DMS153 treated with DMSO at 0.1 percent for 48 hours (cell line): ENCODE data around the gene SYTL1.
A peak's percentile ranks its signal among the peaks of the same experiment; 100 is the strongest.

ENCODE experiments used
- DNase-seq: peaks from one replicate; lab custom pipeline; 2025; ENCODE audit not compliant: unreplicated experiment; lab: John Stamatoyannopoulos, UW

Gene SYTL1

DNA sequence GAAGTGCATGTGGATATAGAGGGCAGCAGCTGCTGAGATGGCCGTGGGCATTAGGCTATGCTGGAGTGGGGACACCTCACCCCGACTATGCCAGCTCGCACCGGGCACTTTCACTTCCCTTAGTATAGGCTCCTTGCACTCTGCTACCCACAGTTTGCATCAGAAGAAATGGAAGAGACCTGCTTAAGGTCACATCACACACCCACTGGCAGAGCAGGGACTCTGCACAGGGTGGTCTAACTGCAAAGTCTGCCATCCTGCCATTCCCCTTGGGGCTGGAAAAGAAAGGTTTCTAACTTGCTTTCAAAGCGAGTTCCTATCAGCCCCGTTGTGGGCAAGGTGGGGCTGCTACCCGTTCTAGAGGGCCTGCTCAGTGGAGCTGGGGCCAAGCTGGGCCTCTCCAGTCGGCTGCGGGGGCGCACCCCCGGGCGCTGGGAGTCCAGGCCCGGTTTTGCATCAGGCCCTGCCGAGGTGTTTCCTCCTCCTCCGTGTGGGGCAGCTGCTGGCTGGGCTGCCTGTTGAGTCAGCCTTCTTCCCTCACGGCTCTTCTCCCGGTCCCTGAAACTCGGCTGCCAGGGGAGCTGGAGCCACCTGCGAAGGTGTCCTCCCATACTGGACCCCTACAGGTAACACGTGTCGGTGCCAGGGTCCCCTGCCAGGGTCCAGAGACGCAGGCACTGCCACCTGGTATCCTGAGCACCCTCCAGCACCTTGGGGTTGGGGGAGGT is at the start of gene SYTL1:
SYTL1 (plus strand) TSS at position 498 of the 728 bp plus-strand sequence. CDS start 3,313 bp downstream, outside the sequence.
- peak; percentile 62 for DNase-seq

GRCh38 chr1:27292106-27292505 is 49.7 kb upstream of the SYTL1 start:
- DNase-seq = no peak

DNA sequence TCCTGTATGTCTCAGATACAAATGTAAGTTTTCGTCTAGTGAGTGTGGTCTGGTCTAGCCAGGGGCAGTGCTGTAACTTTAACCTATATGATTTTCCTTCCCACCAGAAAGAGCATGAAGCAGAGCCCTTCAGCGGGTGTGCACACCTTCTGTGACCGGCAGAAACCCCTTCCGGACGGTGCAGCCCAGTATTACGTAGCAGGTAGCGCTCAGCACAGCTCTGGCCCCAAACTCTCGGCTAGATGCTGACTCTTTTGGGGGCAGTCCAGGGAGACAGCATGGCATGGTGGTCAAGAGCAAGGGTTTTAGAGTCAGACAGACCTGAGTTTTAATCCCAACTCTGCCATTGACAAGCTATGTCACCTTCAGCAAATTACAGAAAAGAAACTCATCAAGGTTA is 47.9 kb upstream of the SYTL1 start:
- DNase-seq = no peak

DNA sequence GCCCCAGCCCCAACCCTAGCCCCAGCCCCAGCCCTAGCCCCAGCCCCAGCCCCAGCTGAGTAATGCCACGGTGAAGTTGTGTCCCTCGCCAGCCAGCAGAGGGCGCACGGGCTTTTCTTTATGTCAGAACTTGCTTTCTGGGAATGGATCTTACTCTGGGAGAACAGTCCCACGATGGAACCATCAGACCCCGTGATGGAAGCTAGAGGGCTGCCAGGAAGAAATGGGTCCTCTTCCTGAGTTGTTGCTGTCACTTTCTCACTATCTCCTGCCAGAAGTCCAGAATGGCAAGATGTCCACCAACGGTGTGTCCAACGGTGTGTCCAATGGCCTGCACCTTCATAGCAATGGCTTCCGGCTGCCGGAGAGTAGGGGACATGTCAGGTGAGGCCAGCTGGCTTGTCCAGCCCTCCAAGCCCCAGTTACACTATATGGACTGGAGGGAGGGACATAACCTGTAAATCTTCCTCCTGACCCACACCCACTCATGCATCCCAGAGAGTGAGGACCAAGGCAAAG is 45.0 kb upstream of the SYTL1 start:
- peak; percentile 49 for DNase-seq

- DNase-seq = no peak
These were observed 43.9 kb upstream of the SYTL1 start for GRCh38 chr1:27297903-27298302.

DNA sequence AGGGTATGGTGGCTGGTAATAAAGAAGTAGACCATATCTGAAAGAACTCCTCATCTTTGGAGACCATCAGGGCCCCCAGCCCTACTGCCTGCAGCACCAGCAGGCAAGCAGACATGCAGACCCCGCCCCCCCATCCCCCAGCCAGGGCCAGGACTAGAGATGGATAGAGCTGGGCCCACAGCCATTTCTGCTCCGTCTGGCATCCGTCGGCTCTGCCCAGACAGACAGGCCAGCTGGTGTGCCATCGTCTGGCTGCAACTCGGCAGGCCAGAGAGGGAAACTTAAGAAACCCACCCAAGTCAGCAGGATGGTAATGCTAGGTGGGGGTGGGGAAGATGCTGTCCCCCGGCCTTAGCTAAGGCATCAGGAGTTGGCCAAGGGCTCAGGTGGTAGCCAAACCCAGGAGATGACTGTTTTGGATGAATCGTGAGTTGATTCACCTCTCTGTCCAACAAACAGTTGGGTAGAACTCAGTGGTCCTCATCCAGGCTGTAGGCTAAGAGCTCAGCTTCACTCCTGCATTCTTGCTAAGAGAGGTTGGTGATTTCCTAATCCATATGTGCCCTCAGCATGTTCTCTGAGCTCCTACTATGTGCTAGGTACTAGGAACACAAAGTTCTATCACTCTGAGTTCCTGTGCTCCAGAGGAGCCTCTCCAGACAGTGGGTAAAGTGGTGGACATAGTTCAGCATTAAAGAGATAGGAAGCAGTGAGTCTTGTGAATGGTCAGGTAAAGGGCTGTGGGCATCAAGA is 43.0 kb upstream of the SYTL1 start:
- no peak for DNase-seq

- DNase-seq = no peak
These were observed 42.2 kb upstream of the SYTL1 start for GRCh38 chr1:27299385-27300271.

DNA sequence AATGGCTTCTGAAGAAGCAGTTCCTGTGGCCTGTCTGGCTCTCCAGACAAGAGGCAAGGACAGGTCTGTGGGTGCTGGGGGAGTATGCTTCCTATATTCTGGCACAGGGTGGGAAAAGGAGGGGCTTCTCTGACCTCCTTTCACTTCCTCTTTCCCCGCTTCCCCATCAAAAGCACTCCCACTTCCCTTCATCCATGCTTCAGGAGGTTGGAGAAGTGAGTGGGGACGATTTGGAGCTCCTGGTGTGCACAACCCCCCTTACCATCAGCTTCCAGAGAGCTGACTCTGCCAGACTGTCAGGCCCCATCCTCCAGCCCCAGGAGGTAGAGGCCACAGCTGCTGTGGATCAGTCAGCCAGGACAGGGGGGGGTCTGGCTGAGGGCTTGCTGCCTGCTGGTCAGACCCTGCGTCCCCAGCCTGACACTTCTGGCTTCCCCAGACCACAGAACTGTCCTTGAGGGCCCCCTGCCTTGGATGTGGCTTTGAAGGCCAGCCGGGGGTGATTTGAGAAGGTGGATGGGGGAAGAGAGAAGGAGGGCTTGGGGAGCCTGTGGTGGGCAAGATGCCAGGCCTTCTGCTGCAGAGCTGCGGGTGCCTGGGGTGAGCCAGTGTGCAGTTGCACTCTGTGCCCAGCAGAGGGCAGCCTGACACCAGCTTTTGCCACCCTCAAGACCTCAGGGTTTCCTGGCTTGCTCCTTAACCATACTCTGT is 41.3 kb upstream of the SYTL1 start:
- peak; percentile 88 for DNase-seq

DNA sequence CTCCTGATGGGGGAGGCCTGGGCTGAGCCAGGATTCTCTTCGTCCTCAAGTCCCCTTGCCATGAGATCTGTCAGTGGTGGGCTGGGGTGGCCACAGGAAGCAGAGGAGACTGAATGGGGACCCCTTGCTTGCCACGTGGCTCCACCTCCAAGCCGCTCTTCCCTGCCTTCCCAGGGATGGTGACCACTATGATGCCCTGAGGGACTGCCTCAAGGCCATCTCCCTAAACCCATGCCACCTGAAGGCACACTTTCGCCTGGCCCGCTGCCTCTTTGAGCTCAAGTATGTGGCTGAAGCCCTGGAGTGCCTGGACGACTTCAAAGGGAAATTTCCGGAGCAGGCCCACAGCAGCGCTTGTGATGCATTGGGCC is 40.8 kb upstream of the SYTL1 start:
- no peak for DNase-seq

DNA sequence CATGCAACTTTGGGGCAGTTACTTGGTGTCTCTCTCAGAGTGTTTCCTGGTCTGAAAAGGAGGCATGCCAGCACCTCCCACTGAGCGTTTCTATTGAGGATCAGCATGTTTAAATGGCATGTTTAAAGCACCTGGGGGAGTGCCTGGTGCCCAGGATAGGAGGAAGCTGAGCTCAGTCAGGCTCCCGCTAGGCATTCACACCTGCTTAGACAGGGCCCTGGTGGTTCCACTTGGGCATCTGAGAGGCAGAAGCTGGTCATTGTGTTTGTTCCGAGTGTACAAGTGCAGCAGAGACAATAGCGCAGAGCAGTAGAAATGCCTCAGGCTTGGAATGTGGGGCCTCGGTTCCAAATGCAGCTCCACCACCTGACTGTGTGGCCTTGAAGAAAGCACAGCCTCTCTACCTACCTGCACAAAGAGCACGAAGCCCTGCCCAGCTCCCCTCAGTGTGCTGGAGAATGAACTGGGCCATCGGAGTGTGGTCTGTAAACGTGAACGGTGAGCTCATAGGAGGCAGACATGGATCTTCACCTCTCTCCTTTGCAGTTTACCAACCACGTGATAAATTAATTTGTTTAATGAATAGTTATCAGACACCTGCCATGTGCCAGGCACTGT is 40.1 kb upstream of the SYTL1 start:
- no peak for DNase-seq

GRCh38 chr1:27302612-27303011 is 39.2 kb upstream of the SYTL1 start:
- DNase-seq = no peak

GRCh38 chr1:27303509-27303908 is 38.3 kb upstream of the SYTL1 start:
- no peak for DNase-seq

DNA sequence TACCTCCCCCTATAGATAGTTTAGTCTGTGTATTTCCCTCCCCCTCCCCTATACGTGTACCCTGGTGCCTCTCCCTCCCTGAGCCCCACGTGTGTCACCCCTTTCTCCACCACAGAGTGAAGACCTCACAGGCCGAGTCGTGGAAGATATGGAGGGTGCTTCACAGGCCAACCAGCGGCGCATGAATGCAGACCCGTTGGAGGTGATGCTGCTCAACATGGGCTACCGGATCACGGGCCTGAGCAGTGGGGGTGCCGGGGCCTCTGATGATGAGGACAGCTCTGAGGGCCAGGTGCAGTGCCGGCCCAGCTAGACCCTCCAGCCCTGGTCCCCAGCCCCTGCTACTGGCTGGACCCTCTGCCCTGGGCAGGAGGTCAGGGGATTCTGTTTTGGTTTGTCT is 35.8 kb upstream of the SYTL1 start:
- DNase-seq = no peak

DNA sequence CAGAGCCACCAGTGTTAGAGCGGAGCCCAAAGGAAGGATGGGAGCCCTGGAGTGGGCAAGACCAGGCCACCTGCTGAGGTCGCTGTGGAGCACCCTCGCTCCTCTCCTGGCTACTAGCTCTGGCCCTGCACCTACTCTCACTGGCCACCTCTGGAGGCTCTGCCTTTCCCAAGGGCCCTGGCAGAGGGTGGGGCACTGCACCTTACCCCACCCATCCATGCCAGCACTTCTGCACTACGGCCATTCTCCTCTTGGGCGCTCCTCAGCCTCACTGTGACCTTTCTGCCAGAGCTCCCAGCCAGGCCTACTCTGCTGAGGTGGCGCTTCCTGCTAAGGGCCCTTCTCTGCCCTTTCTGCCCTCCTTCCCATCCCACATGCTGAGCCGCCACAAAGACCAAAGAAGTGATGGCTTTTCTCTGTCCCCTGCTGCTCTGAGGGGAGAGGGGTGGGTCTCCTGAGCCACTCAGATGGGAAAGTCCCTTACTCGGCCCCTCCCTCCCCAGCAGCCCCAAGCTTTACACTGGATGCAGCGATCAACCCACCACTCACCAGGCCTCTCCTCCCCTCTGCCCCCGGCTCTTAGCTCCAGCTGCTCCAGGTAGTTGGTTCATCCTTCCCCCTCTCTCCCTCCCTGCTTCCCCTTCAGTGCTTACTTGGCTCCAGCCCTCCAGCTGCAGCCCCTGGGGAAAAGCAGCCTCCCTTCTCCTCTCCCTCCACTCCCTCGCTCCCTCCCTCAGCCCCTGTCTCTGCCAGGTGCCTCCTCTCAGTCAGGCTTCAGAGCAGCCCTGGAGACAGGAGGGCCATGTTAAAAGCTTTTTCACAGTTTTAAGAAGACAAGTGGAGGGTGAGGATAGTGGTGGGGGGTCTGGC is 34.7 kb upstream of the SYTL1 start:
- DNase-seq = no peak

GRCh38 chr1:27307874-27308598 is 33.8 kb upstream of the SYTL1 start:
- DNase-seq = no peak

DNA sequence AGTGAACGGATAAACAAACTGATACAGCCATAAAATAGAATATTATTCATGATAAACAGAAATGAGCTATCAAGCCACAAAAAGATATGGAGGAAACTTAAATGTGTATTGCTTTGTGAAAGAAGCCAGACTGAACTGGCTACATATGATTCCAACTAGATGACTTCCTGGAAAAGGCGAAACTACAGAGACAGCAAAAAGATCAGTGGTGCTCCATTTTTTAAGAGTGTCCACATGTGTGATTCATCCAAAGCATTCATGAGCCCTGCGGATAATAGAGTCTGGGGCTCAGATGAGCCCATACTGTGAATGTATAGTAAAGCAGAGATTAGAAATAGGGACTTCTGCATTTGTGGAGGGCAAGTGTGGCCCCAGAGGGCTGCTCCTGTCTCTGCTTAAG is 27.7 kb upstream of the SYTL1 start:
- DNase-seq = no peak

GRCh38 chr1:27314737-27315136 is 27.1 kb upstream of the SYTL1 start:
- DNase-seq = no peak

DNA sequence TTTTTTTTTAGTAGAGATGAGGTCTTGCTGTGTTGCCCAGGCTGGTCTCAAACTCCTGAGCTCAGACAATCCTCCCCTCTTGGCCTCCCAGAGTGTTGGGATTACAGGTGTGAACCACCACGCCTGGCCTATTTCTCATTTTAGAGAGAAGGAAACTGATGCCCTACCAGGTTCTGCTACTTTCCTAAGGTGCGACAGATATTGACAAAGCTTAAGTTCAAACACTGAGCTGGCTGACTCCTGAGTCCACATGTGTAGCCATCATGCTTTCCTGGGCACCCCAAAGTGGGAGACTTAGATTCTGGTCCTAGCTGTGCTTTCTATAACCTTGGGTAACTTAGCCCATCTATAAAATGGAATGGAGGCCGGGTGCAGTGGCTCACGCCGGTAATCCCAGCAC is 25.0 kb upstream of the SYTL1 start:
- DNase-seq = no peak

DNA sequence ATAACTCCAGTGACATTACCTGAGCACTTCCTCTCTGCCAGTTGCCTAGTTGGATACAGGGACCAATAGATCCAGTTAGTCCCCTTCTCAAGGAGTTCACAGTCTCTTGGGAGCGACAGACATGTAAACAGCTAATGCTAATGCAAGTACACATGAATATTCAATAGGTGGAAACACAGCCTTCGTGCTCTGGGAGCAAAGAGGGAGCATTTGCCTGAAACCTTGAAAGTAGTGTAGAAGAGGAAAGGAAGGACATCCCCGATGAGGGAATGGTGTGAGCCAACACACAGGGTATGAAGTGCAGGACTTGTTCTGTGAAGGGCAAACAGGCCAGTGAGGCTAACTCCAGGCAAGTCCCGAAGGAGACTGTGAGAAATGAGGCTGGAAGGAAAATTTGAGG is 23.7 kb upstream of the SYTL1 start:
- DNase-seq = no peak
